Activated CD8-positive, alpha-beta memory T cell treated with anti-CD3 and anti-CD28 coated beads, Interleukin-2, amount 50 U/mL, for 24 hours (primary cell): Measurements from ENCODE around the gene C9orf50.
"Not testable (repeated sequence)": the region's sequence is repeated elsewhere in the genome, so short reads cannot be mapped to it uniquely, and the experiment has no call there.

Source experiments
- DNase-seq: peaks from one replicate; pipeline ENCODE4 v3.0.0-alpha.2; 2020; ENCODE audit errors: extremely low read depth

Gene C9orf50

GRCh38 chr9:129648092-129648763, 27.3 kb upstream of the C9orf50 start:
- DNase-seq, result no peak

- DNase-seq, result no peak
Measured at GRCh38 chr9:129647635-129648034, 26.7 kb upstream of the C9orf50 start.

- no peak for DNase-seq
Measured at GRCh38 chr9:129646654-129647053, 25.8 kb upstream of the C9orf50 start.

- DNase-seq, result no peak
Measured at GRCh38 chr9:129646252-129646651, 25.4 kb upstream of the C9orf50 start.

- DNase-seq, result no peak
Measured at GRCh38 chr9:129644902-129645301, 24.0 kb upstream of the C9orf50 start.

- no peak for DNase-seq
Measured at GRCh38 chr9:129644365-129644764, 23.5 kb upstream of the C9orf50 start.

GRCh38 chr9:129643706-129644105, 22.8 kb upstream of the C9orf50 start:
- no peak for DNase-seq

GRCh38 chr9:129641750-129642585, 21.1 kb upstream of the C9orf50 start, which contains the start of gene ASB6:
Gene ASB6, minus strand, starts transcription at chr9:129642151. Its CDS starts 152 bp downstream, at chr9:129641999.
- DNase-seq, result peak; percentile 90

GRCh38 chr9:129640871-129641749, 20.2 kb upstream of the C9orf50 start:
- no peak for DNase-seq

- no peak for DNase-seq
Measured at GRCh38 chr9:129640086-129640870, 19.4 kb upstream of the C9orf50 start.

- no peak for DNase-seq
Measured at GRCh38 chr9:129639756-129640085, 18.8 kb upstream of the C9orf50 start.

GRCh38 chr9:129639034-129639630, 18.2 kb upstream of the C9orf50 start:
- no peak for DNase-seq

- no peak for DNase-seq
Measured at GRCh38 chr9:129637673-129638439, 17.0 kb upstream of the C9orf50 start.

GRCh38 chr9:129637102-129637501, 16.2 kb upstream of the C9orf50 start:
- DNase-seq, result no peak

GRCh38 chr9:129636343-129636742, 15.4 kb upstream of the C9orf50 start:
- not testable (repeated sequence) for DNase-seq

GRCh38 chr9:129635099-129636065, 14.5 kb upstream of the C9orf50 start:
- DNase-seq, result no peak

GRCh38 chr9:129633848-129634247, 12.9 kb upstream of the C9orf50 start:
- no peak for DNase-seq

GRCh38 chr9:129633207-129633606, 12.3 kb upstream of the C9orf50 start:
- DNase-seq, result no peak

- DNase-seq, result no peak
Measured at GRCh38 chr9:129632460-129632859, 11.6 kb upstream of the C9orf50 start.
